Skeletal muscle satellite cell (primary cell): ENCODE data around the gene WDR47.
"Not testable (repeated sequence)": the region's sequence is repeated elsewhere in the genome, so short reads cannot be mapped to it uniquely, and the experiment has no call there.

Source experiments
- H3K27me3 ChIP-seq: 2 replicates; pipeline ENCODE4 v1.7.0; 2013; ENCODE audit warnings: low read length; ENCODE audit not compliant: control insufficient read depth, insufficient read depth
- H3K36me3 ChIP-seq: 2 replicates; pipeline ENCODE4 v1.7.0; 2013; ENCODE audit warnings: mild to moderate bottlenecking, control low read depth, low read length; ENCODE audit not compliant: insufficient read depth
- H3K4me1 ChIP-seq: 2 replicates; pipeline ENCODE4 v1.7.0; 2013; ENCODE audit warnings: low read length; ENCODE audit not compliant: control insufficient read depth, insufficient read depth
- H3K4me2 ChIP-seq: 2 replicates; pipeline ENCODE4 v1.7.0; 2013; ENCODE audit warnings: mild to moderate bottlenecking, low read length
- H3K4me3 ChIP-seq: 2 replicates; pipeline ENCODE4 v1.7.0; 2013; ENCODE audit warnings: low read length
- H3K9ac ChIP-seq: 2 replicates; pipeline ENCODE4 v1.7.0; 2013; ENCODE audit warnings: mild to moderate bottlenecking, low read depth, low read length, moderate library complexity
- H3K9me3 ChIP-seq: replicated peaks from 2 replicates; pipeline ENCODE4 v1.7.0; 2013; ENCODE audit warnings: mild to moderate bottlenecking, control low read depth, low read length

The WDR47 gene

DNA sequence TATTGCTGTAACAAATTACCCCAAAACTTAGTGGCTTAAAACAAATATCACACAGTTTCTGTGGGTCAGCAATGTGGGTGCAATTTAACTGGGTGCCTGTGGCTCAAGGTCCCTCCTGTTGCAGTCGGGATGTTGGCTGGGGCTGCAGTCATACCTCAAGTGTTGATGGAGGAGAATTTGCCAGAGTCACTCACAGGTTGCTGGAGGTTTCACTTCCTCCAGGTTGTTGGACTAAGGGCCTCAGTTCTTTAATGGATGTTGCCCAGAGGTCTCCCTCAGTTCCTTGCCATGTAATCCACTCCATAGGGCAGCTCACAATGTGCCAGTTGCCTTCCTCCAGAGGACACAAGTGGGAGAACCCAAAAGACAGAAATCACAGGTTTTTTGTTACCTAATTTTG, 36.4 kb upstream of the WDR47 start:
- Histone ChIP-seq H3K4me1 (no peaks in the 10 kb centered on the region), H3K4me2 (no peak overlapping the region), H3K4me3 (no peak overlapping the region), H3K9me3 (no peaks in the 10 kb centered on the region), H3K27me3 (no peaks in the 10 kb centered on the region), H3K9ac (no peak overlapping the region), H3K36me3 (peaks cover 4% of the 10 kb centered on the region)

DNA sequence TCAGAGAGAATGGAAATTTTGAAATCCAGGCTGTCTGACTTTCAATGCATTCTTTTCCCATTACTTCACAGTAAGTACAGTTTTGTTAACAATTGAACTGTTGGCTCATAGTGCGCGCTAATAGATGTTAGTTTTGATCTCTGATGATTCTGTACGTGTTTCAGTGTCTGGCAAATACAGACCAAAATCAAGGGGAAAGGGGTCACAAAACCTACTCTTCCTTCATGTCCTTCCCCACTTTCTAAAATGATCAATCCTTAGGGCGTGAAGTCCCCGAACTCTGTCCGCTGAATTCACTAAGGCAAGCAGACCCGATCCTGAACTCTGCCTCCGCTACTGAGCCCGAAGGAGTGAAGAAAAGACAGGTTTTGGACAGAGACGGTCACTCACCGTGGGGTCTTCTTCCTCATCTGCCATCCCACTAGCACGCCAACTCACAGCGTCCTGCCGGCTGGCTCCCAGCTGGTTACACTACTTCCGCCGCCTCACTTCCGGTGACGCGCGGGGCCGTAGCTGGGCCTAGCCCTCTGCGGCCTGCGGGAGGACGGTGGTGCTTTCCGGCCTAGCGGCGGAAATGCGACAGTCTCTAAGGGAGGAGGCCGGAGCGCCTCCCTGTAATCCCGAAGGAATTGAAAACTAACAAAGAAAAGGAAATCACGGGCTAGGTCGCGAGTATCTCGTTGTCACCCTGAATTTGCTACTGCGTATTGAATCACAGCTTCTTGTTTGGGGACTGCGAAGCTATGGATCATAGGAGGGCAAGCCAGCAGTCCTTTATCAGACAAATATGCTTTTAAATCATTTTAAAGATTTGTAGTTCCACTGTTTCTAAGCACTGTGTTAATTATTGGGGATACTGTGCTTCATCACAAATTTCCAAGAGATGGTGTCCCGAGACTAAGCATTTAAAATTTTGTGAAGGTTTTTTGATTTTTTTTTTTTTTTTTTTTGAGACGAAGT, 33.9 kb upstream of the WDR47 start, which contains the start of gene TAF13:
Gene TAF13, minus strand, starts transcription at position 473 of the 960 bp plus-strand sequence. Its CDS starts 56 bp downstream, at position 417.
- H3K36me3 ChIP-seq: peaks cover 9% of the 10 kb centered on the region
- peak within 1 kb of the TSS; percentile 88 for H3K4me3 ChIP-seq
- no peaks in the 10 kb centered on the region for H3K4me1 ChIP-seq
- H3K9me3 ChIP-seq: no peaks in the 10 kb centered on the region
- no peaks in the 10 kb centered on the region for H3K27me3 ChIP-seq
- H3K4me2 ChIP-seq: peak within 1 kb of the TSS; percentile 86
- peak within 1 kb of the TSS; percentile 96 for H3K9ac ChIP-seq

DNA sequence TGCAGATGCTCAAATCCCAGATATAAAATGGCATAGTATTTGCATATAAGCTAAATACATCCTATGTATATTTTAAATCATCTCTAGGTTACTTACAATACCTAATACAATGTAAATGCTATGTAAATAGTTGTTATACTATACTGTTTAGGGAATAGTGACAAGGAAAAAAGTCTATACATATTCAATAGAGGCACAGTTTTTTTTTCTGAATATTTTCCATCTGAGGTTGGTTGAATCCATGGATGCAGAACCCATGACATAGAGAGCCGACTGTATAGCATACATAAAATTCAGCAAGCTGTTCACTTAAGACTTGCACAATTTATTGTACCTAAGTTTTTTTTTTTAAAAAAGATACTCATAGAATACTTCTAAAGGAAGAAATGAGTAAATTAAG, 27.4 kb upstream of the WDR47 start:
- Histone ChIP-seq H3K36me3 (peaks cover 46% of the 10 kb centered on the region), H3K4me3 (no peak overlapping the region), H3K9ac (no peak overlapping the region), H3K27me3 (no peaks in the 10 kb centered on the region), H3K9me3 (no peaks in the 10 kb centered on the region), H3K4me1 (no peaks in the 10 kb centered on the region), H3K4me2 (no peak overlapping the region)

DNA sequence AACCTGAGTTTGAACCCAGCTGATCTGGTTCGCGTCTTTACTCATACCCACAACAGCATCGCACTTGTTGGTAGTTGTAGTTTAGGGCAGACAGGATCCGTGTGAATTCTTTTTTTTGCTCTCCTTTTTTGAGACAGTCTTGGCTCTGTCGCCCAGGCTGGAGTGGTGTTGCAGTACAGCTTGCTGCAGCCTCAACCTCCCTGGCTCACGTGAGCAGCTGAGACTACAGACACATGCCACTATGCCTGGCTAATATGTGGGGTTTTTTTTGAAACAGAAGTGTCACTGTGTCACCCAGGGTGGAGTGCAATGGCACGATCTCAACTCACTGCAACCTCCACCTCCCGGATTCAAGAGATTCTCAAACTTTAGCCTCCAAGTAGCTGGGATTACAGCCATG, 26.0 kb upstream of the WDR47 start:
- Histone ChIP-seq H3K9ac (no peak overlapping the region), H3K36me3 (peaks cover 43% of the 10 kb centered on the region), H3K9me3 (no peaks in the 10 kb centered on the region), H3K4me3 (no peak overlapping the region), H3K4me2 (no peak overlapping the region), H3K4me1 (no peaks in the 10 kb centered on the region), H3K27me3 (no peaks in the 10 kb centered on the region)

DNA sequence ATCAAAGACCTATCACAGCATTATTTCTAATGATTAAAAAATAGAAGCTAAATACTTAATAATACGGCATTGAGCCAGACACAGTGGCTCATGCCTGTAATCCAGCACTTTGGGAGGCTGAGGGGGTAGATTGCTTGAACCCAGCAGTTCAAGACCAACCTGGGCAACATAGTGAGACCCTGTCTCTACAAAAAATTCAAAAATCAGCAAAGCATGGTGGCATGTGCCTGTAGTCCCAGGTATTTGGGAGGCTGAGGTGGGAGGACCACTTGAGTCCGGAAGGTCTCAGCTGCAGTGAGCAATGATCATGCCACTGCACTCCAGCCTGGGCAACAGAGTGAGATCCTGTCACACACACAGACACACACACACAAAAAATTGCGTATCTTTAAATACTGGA, 23.2 kb upstream of the WDR47 start:
- H3K36me3 ChIP-seq: peaks cover 49% of the 10 kb centered on the region
- no peak overlapping the region for H3K4me2 ChIP-seq
- H3K4me3 ChIP-seq: no peak overlapping the region
- no peaks in the 10 kb centered on the region for H3K27me3 ChIP-seq
- H3K4me1 ChIP-seq: no peaks in the 10 kb centered on the region
- H3K9ac ChIP-seq: no peak overlapping the region
- no peaks in the 10 kb centered on the region for H3K9me3 ChIP-seq

DNA sequence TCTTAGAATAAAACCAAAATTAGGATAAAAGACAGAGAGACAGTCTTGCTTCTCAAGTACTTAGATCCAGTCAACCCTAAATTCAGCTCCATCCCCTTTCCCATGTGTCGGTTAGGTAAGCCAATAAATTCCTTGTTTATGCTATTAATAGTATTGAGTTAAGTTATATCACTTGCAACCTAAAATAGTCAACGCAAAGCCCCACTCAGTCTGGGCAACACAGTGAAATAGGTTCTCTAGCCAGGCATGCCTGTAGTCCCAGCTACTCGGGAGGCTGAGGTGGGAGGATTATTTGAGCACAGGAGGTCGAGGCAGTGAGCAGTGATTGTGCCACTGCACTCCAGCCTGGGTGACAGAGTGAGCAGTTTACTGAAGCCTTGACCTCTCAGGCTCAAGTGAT, 19.3 kb upstream of the WDR47 start:
- no peaks in the 10 kb centered on the region for H3K4me1 ChIP-seq

DNA sequence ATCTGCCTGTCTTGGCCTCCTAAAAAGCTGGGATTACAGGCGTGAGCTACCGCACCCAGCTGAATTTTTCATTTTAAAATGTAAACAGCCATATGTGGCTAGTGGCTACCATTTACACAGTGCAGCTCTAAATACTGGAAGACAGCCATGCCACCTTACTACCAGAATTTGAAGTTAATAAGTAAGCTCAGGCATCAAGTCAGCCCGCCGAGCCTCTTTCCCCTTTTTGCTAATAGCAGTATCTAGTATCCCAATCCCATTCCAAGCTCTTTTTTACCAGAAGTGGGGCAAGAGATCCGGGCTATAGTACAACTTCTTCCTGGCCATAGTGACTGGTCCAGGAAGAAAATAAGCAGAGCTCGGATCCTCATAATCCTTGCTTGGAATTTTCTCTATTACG, 18.8 kb upstream of the WDR47 start:
- Histone ChIP-seq H3K4me1 (no peaks in the 10 kb centered on the region), H3K4me2 (no peak overlapping the region), H3K9ac (no peak overlapping the region), H3K27me3 (no peaks in the 10 kb centered on the region), H3K9me3 (no peaks in the 10 kb centered on the region), H3K36me3 (peaks cover 21% of the 10 kb centered on the region), H3K4me3 (no peak overlapping the region)

More for the DNA sequence above, 19.3 kb upstream of the WDR47 start:
- Histone ChIP-seq H3K4me2 (no peak overlapping the region), H3K9ac (no peak overlapping the region), H3K9me3 (no peaks in the 10 kb centered on the region), H3K4me3 (no peak overlapping the region), H3K36me3 (peaks cover 25% of the 10 kb centered on the region), H3K27me3 (no peaks in the 10 kb centered on the region)

DNA sequence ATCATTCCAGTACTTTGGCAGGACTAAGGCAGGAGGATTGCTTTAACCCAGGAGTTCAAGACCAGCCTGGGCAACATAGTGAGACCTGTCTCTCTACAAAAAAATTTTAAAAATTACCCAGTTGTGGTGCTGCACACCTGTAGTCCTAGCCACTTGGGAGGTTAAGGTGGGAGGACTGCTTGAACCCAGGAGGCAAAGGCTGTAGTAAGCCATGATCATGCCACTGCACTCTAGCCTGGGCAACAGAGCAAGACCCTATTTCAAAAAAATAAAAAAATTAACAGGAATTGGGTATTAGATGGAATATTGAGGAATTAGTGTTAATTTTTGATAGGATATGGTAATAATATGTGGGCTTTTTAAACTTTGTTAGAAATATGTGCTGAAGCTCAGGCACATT, 17.1 kb upstream of the WDR47 start:
- no peak overlapping the region for H3K4me2 ChIP-seq
- H3K9ac ChIP-seq: no peak overlapping the region
- no peak overlapping the region for H3K4me3 ChIP-seq
- no peaks in the 10 kb centered on the region for H3K4me1 ChIP-seq
- H3K27me3 ChIP-seq: no peaks in the 10 kb centered on the region
- H3K36me3 ChIP-seq: peaks cover 9% of the 10 kb centered on the region
- no peaks in the 10 kb centered on the region for H3K9me3 ChIP-seq

DNA sequence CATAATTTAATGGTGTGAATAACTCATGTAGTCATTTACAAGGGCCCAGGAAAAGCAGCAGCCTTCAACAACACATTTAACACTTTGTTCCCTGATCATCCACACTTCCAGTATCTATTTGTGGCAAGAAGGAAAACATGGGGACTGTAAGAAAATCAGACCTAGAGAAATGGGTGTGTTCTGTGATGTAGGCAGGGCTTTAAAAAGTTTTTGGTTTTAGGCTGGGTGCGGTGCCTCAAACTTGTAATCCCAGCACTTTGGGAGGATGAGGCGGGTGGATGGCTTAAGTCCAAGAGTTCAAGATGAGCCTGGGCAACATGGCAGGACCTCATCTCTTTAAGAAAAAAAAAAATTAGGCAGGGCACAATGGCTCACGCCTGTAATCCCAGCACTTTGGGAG, 14.2 kb upstream of the WDR47 start:
- no peak overlapping the region for H3K9ac ChIP-seq
- H3K4me1 ChIP-seq: no peaks in the 10 kb centered on the region
- no peaks in the 10 kb centered on the region for H3K36me3 ChIP-seq
- H3K4me3 ChIP-seq: no peak overlapping the region
- no peaks in the 10 kb centered on the region for H3K27me3 ChIP-seq
- H3K4me2 ChIP-seq: no peak overlapping the region
- H3K9me3 ChIP-seq: no peaks in the 10 kb centered on the region

DNA sequence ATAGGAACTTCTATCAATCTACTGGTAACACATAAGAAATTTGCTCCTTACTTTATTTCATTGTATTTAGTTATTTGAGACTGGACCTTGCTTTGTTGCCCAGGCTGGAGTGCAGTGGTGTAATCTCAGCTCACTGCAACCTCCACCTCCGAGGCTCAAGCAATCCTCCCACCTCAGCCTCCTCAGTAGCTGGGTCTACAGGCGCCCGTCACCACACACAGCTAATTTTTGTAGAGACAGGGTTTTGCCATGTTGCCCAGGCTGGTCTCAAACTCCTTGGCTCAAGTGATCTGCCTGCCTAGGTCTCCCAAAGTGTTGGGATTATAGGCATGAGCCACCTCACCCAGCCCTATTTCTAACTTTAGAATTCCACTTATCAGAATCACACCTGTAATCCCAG, 10.2 kb upstream of the WDR47 start:
- H3K27me3 ChIP-seq, H3K4me2 ChIP-seq, H3K4me3 ChIP-seq, H3K4me1 ChIP-seq, H3K9me3 ChIP-seq, H3K9ac ChIP-seq, H3K36me3 ChIP-seq: not testable (repeated sequence)

DNA sequence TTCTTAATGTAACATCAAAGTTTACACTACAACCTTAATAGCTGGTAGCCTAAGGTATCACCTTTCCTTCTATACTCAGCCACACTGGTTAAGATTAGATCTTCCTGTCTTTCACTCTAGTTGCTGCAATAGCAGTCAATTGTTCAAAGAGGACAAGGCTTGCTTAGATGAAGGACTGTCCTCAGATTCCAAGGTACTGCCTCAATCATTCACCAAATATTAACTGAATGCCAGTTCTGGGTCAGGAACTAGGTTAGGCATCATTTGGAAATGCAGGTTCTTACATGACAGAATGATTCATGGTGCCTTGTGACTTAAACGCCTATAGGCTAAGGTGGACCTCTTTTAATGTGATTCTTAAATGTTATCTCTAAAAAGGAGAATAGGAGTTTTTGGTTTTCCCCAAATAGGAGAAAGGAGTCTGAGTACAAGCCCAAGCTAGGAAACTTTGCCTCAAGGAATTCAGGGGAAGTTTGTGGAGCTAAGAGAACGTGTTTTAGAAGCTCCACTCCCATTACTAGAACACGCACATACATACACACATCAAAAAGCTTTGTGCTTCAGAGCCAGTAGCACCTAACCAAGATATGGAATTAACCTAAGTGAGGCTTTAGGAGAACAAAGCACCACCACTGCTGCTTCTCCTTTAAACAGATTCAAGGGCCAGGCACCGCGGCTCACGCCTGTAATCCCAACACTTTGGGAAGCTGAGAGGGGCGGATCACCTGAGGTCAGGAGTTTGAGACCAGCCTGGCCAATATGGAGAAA, 8.5 kb upstream of the WDR47 start:
- H3K9ac ChIP-seq: no peak overlapping the region
- no peak overlapping the region for H3K4me3 ChIP-seq
- H3K4me1 ChIP-seq: no peaks in the 10 kb centered on the region
- H3K36me3 ChIP-seq: no peaks in the 10 kb centered on the region
- no peaks in the 10 kb centered on the region for H3K9me3 ChIP-seq
- H3K27me3 ChIP-seq: no peaks in the 10 kb centered on the region
- no peak overlapping the region for H3K4me2 ChIP-seq
